Measurements from ENCODE around the gene MAPK10.

MAPK10 gene

DNA sequence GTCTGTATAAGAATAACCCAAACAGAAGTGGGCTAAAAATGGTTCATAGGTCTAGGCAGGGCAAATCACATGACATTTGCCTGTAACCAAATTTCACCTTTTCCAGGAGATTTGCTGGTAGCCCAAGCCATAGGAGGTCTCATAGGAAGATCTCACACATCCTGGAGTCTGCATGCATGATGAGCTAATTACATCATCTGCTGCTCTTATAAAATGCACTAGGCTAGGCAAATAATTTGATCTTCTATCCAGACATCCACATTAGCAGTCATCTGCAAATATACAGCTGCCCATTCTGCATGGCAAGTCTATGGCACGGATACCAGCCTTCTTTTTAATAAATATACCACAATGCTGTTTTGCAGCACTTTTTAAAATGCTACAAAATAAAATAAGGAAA is 87.2 kb downstream of the MAPK10 start:
- DNase-seq: no peak

DNA sequence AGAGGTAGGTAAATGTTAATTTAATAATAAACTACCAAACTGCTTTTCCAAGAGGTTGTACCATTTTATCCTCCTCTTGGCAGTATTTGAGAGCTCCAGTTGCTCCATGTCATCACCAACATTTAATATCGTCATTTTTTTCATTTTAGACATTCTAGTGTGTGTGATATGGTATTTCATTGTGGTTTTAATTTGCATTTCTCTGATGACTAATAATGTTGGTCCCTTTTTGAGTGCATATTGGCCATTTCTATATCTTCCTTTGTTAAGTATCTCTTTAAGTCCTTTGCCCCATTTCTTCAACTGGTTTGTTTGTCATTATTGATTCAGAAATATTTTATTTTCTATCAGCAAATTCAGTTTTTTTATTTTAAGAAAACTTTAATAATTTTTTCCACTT is 88.8 kb downstream of the MAPK10 start:
- no peak for DNase-seq

DNA sequence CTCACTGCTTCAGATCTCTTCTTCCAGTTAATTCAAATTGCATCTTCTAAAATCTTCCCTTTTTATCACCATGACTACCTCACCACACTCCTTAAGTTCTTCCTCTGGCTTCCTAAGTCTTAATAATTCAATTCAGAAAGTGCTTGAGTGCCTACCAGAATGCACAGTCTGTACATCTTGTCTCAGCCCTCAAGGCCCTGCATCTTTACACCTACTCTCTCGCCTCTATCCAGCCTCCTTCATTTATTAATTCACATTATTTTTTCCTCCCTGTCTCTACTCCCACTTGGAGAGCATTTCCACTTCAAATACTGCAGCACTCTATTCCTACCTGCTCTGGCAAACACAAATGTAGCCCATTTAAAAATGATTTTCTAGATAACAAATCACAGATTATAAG is 90.5 kb downstream of the MAPK10 start:
- no peak for DNase-seq

DNA sequence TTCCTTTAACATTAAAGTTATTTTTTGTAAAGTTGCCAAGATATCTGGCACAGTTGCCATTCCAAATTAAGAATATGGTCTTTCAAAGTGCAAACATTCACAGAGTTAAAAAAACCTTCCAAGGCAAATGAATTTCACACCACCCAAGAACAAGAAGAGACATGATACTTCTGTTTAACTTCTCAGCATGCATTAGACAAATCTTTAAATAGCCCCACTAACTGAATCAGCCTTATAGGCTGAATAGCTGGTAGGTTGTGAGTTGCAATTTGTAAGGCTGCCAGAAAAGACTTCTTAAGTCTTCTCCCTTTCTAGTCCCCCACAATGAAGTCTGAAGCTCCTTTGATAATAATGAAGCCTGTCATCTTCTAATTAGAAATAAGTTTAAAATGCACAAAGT is 95.6 kb downstream of the MAPK10 start:
- DNase-seq: no peak

DNA sequence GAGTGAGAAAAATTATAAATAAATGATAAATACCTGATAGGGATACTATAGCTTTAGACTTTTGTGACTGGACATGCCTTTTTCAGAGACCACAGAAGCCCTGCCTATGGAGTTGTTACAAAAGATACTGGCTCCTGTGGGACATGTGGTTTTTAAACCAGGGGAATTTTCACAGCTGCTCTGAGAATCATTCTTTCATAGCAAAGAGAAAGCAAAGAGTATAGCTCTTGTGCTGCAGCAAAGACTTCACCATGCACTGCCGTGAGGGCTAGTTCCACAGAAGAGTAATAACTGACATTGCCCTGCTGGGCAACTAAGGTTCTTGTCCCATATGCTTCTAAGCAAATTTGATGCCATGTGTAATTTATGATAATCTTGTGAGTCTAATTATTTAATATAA is 98.2 kb downstream of the MAPK10 start:
- no peak for DNase-seq

DNA sequence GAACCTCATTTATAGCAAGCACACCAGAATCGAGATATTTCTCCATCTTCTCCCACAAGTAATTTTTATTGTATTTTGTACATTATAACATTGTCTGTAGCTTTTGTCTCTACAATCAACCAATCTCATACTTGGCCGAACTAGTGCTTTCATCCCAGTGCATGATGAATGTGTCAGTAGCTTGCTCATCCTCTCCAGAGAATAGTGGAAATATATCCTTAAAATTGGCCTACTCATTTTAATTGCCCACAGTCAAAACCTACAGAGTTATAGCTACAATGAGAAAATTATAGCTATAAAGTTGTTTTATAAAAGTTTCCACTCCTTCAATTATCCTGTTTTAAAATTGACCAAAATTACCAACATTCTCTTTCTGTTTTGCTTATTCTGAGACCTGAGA is 103.8 kb downstream of the MAPK10 start:
- peak in 1 of 2 experiments; percentile 6 for DNase-seq

DNA sequence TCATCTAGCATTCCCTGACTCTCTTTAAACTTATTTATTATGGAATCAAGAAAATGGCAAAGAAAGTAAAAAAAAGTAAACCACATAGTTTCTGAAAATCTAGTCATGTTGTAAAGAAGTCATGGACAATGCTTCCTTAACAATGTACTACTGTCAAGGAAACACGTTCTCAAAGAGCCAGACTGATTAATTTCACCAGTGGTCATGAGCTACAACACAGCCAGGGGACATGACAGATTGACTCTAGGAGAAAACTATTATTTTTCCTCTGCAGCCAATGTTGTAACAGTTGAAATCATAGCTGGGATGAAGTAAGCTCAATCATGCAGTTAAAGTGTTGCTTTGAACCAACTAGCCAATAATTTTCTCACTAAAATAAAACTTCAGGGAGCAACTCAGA is 109.2 kb downstream of the MAPK10 start:
- no peak for DNase-seq

DNA sequence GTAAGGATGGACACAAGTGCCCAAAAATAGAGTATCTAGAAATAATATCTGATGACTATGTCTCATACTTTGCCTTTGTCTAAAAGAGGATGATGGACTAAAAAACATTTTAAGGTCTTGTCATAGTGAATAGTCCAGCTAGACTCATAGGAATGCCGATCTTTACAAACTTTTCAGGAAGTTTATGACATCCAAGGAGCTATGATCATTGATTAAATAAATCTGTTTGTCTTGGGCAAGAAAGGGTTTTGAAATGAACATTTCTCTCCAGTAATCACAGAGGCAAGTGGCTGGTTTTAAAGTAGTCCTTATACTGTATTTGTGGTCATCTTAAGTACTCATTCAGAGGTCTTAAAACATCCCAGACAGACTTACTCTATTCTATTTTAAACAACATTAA is 109.8 kb downstream of the MAPK10 start:
- DNase-seq: no peak

DNA sequence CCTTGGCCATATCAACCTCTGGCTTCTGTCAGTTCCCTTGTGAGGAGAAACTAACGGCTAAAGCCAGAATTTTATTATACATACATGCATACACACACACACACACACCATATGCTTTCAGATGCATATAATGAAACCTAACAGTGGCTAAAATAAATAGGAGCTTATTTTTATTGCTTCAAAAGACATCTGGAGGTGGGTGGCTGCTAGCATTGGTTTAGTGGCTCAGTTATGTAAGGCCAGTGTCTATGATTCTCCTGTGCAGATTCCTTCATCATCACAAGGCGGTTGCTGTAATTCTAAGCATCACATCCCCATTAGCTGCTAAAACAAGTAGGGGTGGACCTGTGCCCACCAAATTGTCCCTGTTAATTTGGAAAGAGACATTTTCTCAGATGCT is 110.8 kb downstream of the MAPK10 start:
- DNase-seq: no peak

DNA sequence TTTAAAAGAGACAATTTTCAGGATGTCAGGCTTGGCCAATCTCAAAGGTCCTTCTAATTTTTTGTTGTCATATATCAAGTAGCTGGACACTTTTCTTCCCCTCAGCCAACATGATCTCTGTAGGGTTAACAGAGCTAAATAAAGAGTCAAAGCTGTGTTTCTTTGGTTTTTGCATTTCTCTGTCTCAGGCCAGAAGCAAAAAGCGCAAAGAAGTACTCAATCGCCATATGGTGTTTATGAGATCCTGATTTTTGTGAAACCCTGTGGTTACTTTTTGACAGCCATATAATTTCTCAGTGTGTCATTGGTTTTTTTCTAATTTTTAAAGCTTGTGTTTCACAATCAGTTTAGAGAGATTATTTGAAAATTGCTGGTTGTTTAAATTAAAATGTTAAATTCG is 111.9 kb downstream of the MAPK10 start:
- no peak for DNase-seq

DNA sequence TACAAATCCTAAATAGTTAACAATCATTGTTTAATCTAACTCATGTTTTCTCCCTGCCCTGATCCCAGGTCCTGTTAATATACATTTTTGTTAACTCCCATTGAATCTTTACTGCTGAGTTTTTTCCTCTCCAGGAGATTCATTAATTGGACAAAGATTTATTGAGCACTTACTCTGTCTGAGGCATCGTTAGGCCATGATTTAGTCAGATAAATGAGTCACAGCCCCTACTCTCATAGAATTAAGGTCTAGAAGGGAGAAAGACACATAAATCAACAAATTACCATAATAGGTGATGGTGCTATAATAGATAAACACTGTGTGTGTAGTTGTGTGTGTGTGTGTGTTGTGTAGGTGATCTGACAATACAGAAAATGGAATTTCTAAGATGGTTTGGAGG is 112.5 kb downstream of the MAPK10 start:
- DNase-seq: no peak

DNA sequence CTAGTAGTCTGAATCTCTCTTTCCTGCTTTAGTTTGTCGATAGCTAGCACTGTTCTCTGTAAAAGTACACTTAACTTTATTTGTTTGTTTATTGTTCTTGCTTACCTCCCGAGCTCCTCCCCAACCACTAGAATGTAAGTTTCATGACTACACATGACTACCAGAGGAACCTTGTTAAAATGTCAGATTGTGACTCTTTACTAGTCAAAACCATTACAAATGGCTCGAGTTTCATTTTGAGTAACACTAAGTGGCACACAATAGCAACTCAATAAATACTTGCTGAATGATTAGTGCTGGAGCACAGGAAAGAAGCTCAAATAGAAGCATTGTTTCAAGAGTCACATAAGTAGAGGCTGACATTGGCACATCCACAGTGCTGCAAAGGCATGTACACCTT is 116.1 kb downstream of the MAPK10 start:
- no peak for DNase-seq

DNA sequence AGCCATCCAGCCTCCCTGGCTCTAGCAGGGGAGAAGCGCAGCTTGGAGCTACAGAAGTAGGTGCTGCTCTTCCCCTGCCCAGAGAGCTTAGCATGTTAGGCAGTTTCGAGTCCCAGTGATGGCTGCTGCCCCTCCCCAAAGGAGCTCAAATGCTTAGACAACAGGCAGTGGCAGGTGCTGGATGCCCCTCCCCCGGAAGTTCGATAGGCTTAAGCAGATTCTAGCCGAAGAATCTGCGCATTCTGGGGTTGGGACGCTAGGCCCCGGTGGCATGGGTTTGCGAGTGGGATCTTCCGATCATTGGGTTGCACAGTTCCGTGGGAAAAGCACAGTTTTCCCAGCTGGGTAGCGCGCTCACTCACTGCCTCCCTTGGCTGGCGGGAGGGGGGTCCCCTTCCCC is 117.2 kb downstream of the MAPK10 start:
- no peak for DNase-seq

DNA sequence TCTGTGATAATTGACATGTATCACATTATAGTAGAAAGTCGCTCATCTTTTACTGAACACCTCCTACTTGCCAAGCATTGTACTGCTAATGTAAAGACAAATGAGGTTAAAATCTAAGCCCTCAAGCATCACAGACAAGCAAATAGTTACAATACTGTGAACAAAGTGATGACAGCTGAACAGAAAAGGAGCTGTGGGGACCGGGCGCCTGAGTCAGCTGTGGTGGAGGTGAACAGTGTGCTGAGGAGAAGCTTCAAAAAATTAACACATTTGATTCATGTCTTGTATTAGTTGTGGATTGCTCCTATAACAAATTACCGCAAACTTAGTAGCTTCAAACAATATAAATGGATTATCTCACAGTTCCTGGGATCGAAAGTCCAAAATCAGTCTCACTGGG is 124.3 kb downstream of the MAPK10 start:
- no peak for DNase-seq

DNA sequence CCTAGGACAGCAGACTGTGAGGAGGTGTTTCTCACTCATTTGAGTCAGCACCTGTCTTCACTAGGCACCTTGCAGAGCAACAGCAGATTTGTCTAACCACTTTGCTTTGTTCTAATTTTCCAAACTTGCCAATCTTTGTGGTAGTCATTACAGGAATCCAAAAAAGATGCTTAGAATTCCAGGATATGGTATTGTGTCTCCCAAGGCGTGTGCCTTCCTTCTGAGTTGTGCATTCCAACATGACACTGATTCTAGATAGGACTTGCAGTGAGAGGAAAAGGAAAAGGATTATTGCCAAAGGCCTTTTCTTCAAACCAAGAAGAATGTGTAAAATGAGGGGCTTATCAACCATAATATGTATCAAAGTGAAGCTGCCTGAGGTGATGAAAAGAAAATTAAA is 126.2 kb downstream of the MAPK10 start:
- DNase-seq: no peak

DNA sequence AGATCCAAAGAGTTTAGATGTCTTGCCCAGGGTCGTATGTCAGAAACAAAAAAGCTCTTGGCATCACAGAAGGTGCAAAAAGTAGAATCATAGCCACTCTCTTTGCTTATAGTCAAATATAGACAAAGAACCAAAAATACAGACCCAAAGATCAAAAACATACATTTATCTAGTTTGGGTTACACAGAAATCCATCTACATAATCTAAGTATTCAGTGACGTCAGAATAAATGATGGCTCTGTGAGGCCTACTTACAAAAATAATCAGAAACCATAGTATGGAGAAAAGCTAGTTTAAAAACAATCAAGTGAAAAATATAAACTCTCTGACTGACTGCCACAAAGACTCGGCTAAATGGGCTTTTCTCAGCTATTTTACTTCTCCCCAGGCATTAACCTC is 126.8 kb downstream of the MAPK10 start:
- no peak for DNase-seq

DNA sequence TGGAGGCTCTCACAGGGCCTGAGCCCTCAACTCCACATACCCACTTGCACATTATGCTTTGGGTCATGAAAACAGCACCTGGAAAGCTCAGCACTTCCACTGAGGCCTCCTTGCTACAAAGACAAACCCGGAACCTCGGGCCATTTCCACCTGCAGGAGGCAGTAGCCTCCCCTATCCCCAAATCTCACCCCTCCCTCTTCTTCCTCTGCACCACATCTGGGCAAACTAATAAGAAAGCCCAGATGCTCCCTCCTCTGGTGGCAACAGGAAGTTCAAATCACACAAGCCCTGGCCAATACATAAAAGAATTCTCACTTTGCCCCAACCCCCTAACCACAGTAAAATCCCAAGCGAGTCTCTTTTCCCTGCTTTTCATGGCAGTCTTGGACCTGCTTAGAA is 136.4 kb downstream of the MAPK10 start:
- no peak for DNase-seq

DNA sequence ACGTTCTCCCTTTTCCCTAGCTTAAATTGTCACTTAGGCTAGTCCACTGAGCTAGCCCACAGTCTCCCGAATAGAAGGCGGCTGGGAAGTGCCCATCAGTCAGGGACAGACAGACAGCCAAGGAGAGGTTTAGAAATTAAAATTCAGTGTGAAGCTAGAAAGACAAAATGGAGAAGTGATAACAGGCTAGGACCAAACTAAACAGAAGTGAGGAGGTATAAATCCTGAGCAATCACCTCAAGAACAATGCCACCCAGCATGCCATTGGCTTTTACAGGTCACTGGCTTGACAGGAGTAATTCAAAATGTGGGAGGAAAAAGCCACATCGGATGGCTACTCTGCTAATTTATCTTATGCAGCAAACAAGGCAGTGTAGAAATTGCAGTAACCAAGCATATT is 138.9 kb downstream of the MAPK10 start:
- no peak for DNase-seq

DNA sequence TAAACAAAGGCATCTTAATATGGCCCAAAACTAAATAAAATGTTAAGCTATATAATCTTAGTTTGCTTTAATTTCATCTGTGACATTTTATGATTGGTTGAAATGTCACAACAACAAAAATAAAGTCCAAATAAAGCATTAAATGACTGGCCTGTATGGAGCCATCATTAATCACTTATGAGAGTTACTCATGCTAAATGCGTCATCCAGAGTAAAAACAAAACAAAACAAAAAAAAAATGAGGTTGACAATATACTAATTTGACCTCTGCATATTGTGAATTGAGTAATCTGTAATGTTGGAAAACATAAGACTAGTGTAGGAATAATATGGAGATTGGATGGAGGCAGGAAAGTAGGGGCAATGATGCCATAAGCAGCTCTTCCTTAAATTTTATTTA is 139.7 kb downstream of the MAPK10 start:
- no peak for DNase-seq

DNA sequence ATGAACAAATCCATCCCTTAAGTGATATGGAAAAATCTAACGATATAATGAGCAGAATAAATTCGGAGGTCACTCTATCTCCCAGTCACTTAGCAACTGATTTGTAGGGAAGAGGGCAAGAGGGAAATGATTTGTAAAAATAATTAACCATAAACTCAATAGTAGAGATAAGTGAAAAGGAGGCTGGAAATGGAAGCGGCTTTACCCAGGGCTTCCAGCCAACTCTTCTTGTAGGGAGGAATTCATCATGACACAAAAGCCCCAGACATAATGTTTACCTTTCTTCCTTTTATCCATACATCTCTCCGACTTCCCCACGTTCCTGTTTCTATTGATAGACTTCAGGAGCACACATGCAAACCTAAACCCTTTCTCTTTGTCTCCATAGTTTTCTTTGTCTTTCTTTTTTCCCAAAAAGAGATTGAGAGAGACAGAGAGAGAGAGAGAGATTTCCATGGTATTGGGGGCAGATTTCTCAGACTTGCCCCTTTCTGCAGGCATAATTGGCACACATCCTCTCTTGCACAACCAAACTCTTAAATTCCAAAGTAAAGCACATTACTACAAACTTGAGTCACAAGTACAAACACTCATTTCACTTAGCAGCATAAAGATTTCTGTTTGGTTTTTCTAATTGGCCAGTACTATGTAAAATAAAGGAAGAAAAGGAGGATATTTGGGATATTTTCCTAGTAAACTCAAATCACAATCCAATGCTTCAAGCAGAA is 140.9 kb downstream of the MAPK10 start:
- no peak for DNase-seq

DNA sequence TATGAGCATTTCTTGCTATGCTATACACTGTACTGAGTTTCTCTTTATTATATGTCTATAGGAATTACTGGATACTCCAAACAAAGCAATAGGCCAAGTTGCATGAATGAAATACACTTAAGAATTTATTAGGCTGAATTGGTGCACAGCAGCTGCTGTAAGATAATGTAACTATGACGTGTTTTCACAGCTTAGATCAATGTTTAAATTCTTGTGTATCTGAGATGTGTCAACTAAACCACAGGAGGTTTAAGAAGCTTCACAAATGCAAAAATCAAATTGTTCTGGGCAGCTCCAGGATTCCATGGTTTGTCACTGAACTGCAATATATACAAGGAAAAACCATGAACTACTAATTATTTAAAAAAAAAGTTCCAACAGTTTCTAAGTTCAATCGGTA is 156.7 kb downstream of the MAPK10 start:
- no peak for DNase-seq

DNA sequence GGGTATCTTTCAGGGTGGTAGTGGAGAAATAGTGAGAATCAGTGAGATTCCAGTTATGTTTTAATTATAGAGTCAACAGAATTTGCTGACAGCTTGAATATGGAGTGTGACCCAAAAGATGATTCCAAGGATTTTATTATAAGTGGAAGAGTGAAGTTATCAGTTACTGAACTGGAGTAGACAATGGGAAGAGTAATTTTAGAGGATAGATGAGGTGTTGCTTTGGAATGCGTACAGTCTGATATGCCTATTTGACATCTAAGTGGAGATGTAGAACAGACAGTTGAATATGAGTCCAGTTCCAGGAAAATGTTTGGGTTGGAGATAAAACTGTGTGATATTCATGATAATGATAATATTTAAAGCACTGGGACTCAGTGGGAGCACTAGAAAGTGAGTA is 174.2 kb downstream of the MAPK10 start:
- no peak for DNase-seq

DNA sequence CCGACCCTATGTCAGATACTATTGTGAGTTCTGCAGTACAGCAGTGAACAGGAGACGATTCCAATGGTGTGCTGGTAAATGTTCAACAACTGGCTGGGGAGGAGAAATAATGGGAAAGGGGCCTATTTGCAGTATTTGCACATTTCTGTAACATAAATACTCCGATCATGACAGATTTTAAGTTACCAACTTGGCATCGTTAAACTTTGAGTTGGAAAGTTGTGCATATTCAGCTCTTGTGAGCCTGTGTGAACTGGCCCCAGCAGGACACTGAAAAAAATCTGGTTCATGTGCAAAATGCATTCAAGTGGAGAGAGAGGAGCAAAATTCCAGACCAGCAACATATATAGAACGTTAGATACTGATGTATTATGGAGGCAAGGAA is 175.0 kb downstream of the MAPK10 start:
- no peak for DNase-seq

DNA sequence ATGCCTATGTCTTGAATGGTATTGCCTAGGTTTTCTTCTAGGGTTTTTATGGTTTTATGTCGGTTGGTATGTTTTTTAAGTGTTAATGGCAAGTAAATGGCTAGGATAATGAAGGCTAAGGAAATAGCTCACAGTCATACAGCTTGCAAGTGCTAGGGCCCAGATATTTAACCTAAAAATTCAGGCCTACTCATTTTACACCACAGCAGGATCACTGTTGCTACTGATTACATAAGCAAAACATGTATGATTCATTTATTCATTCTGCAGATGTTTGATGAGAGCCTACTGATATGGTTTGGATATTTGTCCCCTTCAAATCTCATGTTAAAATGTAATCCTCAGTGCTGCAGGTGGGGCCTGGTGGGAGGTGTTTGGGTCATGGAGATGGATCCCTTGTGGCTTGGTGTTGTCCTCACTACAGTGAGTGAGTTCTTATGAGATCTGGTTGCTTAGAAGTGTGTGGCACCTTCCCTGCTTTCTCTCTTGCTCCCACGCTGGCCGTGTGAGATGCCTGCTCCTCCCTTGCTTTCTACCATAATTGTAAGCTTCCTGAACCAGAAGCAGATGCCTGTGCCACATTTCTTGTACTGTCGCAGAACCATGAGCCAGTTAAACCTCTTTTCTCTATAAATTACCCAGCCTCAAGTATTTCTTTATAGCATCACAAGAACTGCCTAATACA is 175.5 kb downstream of the MAPK10 start:
- no peak for DNase-seq

DNA sequence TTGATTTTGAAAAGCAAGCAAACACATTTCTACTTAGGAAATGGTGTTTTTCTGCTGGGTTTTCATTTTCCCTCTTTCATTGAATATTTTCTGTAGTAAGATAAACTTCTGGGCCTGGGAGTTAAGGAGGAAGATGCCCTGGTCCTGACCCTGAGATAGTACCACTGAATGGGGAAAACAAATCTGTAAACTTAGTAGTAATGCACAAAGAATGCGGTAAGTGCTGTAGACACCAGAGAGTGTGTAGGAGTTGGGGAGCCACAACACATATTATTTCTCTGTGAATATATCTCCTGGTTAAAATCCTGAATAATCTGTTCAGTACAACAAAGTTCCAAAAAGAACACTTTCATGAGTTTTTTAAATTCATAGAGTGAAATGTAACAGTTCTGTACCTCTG is 178.3 kb downstream of the MAPK10 start:
- DNase-seq: no peak
